ENCODE data around the gene PPM1L.

The PPM1L gene

DNA sequence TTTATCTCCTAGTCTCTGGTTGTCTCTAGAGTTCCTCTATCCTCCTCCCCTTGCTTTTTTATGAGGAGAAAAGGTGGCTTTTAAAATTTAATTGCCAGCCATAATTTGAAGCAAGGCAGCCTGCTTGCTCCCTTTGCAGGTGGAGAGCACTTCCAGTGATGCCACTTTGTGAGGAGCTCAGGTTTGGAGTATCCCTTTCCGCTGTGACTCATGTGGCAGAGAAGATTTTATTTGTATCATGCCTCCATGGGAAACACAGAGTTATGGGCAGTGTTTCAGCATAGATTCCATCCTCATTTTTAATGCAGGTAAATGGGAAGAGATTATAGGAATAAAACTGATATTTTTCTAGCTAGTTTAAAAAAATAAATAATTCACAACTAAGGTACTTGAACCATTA, 7.0 kb downstream of the PPM1L start:
- DNase-seq (ENCODE audit: low spot score), result no peak

DNA sequence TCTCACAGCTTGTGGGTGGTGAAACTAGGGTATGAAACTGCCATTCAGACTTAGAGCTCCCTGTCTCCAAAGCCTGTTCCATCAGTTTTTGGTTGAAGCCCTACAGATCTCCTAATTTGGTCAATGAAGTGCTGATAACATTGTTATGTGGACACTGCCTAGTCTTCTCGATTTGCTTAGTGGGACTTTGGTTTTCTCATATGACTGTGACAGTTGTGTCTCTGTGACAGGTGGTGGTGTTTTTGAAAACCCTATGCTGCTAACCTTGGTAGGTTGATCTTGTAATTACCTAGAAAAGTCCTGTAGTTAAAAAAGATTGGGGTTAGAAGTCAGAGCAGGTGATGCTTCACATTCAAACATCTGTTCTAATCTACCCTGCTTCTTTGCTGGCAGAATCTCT, 9.2 kb downstream of the PPM1L start:
- no peak for DNase-seq (ENCODE audit: low spot score)

DNA sequence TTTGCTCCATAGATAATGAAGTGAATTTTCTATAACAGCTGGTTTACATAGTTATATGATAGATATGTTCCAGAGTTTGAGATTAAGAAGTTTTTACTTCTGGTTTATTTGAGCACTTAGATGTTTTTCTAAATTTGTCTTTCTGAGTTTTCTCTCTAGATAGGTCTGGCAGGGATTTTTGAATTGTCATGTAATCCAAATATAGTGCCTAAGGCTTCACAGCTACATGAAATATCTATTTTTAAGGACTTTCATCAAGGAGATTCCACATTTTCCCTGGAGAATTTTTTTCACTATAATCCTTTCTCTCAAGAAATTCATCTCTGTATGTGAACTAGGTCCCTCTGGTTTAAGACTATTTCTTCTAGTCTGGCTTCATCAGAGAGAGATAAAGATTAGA, 12.0 kb downstream of the PPM1L start:
- no peak for DNase-seq (ENCODE audit: low spot score)

DNA sequence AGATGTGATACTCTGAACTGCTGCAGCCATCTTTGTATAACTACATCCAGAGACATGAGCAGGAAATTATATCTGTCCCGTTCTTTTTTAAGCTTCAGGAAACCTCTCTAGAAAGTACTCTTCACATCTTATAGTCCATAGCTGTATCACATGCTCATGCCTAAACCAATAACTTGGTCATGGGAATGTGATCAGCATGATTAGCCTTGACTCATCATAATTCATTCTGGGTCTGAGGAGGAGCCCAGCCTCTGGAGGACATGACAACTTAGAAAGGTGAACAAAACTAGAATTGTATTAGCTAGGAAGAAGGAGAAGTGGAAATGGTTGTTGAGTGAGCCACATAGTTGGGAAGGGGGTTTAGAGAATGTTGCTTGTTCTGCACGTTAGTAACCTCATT, 12.9 kb downstream of the PPM1L start:
- no peak for DNase-seq (ENCODE audit: low spot score)

DNA sequence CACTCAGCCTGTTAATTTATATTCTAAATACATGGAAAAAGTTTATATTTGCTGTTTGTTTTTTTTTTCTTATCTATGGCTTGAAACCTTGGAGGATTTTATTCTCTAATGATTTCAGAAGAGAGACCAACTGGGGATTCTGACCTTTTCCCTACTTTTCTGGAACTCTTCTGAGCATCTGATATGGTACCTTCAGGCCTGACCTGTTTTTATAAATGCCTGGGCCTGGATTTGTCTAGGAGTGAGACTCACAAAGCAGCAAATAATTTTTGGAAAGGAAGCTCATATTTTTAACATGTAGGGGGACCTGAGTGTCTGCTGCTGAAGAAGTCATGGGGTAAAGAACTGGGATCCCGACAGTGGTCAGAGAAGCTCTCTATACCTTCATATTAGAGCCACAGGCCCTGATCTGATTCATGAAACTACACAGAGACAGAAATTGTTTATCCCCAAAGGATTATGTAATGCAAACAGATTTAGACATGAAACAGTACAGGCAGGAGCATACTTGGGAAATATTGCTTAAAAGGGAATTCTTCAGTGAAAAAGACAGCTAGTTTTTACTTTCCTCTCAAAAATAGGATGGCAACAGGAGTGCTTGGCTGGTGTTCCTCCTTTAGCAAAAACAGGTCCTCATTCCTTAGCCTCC, 15.9 kb downstream of the PPM1L start:
- DNase-seq (ENCODE audit: low spot score), result no peak

DNA sequence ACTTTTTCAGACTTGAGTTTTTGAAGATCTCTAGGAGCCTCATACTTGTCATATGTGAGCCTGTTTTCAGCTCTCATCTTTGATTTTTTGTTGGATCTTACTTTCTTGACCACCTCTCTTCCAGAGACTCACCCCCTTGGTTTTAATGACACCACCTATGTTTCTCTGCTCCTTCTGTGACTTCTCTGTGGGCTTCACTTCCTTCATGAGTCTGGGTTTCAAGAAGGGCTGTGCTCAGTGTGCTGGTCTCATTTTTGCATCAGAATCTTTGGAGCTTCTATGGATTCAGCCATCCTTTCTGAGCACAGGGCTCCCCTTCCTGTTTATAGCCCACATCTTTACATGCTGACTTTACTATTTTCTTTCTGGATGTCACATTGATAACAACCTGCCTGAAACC, 17.7 kb downstream of the PPM1L start:
- DNase-seq (ENCODE audit: low spot score), result no peak

DNA sequence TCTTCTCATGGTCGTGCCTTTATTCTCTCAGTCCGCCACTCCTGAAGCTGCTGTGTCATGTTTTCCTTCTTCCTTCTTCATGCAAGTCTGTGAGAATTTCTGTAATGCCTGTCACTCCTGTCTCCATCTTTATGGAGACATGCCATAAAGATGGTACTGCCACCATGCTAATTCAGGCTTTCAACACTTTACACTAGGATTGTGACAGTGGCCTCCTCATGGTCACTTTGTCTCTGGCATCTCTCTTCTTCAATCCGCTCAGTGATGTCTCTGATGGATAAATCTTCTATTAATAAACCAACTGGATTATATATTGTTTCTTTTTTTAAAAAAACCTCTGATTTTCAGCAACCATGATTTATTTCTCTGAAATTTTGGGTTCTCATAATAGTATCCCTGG, 18.1 kb downstream of the PPM1L start:
- DNase-seq (ENCODE audit: low spot score), result no peak

DNA sequence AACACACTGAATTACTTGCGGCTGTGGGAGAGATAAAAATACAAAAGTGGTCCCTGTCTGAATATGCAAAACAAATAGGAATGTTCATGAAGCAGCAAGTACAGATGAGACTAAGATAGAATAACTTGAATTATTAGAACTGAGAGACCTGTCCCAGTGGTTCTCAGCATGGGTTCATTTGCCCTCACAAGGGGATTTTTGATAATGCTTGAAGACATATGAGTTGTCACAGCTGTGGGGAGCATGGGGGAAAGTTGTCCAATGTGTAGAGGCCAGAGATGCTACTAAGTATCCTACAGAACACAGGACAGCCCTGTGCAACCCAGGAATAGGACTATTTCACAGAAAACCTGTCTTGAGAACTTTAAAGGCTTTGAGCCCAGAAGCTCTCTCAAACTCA, 22.4 kb downstream of the PPM1L start:
- no peak for DNase-seq (ENCODE audit: low spot score)

DNA sequence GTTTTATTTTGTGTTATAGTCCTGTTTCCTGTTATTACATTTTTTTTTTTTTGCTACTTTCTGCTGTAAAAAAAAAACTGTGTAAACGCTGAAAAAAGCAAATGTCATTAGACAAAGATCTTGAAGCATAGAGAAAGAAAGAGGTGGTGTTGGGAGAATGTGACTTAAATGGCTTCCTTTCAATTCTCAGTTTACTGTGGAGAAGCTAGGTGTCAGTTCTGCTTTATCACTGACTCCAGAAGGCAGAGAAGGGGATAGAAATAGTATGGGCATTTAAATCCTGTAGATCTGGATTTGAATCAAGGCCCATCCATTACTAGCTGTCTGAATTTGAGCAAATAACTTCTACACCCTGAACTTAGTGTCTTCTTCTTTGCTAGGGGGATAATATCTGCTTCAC, 23.0 kb downstream of the PPM1L start:
- no peak for DNase-seq (ENCODE audit: low spot score)

DNA sequence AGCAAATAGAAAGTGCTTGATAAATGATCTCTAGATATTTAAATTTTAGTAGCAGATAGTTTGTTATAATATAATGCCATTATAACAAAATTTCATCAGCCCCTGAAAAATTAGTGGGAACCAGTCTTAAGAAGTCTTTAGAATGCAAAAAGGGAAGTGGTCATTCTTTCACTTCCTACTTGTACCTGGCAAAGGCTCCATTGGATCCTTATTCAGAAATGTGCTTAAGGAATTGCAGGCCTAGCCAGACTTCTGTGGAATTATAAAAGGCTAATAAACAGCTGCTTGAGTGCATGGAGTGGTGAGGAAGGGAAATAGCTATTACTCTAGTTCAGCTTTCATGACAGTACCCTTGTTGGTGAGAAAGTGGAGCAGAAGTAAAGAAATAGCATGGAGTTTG, 24.2 kb downstream of the PPM1L start:
- DNase-seq (ENCODE audit: low spot score), result peak; percentile 25

DNA sequence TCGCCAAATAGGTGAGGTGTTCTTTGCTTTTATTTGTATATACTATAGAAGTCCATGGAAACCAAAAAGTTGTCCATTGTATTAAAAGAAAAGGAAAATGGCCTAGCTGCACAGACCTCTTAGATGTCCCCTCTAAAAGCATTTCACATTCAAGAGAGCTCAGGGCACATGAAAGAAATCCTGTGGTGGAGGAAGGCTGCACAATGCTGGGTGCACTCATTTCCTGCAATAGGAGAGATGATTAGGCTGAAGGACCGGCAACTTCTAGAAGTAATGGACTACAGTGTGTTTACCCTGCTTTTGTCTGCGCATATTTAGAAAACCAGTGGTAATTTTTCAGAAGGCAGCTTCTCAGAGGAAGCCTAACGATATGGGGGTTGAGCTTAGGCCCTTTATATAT, 25.4 kb downstream of the PPM1L start:
- no peak for DNase-seq (ENCODE audit: low spot score)

DNA sequence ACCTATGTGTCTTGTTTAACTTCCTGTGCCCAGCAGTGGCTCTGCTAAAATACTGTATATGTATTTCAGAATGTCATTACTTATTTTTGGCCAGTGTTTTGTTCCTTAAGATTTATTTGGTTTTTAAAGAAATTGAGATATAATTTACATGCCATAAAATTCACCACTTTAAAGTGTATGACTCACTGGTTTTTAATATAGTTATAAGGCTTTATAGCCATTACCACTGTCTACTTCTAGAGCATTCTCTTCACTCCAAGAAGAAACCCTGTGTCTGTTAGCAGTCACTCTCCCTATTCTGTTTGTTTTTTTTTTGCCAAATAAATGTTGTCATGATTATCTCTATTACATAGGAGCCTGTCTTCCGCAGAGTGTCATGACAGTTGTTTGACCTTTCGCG, 25.8 kb downstream of the PPM1L start:
- DNase-seq (ENCODE audit: low spot score), result no peak

DNA sequence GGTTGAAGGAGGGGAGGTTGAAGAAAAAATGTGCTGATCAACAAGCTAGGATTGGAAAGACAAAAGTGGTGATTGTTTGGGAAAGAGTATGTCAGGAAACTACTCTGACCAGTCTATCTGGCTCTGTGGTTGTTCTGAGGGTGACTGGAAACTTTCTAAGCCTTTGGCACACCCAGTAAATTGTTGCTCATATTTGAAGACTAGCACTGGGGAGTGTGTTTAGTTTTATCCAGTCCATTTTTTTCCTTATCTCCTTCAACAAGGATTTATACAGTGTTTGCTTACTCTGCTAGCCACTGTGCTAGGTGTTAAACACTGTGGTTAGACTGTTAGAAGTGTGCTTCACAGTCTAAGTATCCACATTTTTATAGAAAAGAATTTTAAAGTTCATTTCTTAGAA, 28.8 kb downstream of the PPM1L start:
- no peak for DNase-seq (ENCODE audit: low spot score)

DNA sequence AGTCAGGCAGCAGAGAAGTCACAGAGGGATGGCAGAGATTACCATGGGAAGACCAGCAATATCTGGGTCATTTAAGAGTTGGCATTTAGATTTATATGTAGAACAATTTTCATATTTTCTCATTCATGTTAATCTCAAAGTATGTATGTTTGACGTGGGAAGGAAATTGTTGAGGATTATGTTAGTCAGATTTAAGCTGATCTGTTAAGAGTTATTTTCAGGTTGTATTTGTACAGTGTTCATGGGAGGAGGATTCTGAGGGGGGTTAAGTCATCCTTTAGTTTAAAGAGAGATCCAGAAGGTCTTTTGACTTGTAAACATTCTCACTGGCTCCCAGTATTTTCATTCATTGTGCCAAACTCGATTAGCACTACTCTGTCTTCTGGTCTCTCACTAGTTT, 34.7 kb downstream of the PPM1L start:
- DNase-seq (ENCODE audit: low spot score), result no peak

DNA sequence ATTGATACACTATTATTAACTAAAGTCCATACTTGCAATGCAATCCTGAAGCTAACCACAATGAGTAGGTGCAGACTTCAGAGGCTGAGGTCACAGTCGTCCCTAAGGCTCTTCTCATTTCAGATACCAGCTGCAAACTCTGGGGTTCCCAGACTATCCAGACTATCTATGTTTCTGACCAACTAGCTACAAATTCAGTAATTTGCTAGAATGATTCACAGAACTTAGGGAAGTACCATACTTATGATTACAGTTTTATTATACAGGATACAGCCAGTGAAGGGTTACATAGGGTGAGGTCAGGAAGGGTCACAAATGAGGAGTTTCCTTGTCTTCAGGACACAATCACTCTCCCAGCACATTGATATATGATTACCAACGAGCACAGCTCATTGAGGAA, 36.5 kb downstream of the PPM1L start:
- no peak for DNase-seq (ENCODE audit: low spot score)

DNA sequence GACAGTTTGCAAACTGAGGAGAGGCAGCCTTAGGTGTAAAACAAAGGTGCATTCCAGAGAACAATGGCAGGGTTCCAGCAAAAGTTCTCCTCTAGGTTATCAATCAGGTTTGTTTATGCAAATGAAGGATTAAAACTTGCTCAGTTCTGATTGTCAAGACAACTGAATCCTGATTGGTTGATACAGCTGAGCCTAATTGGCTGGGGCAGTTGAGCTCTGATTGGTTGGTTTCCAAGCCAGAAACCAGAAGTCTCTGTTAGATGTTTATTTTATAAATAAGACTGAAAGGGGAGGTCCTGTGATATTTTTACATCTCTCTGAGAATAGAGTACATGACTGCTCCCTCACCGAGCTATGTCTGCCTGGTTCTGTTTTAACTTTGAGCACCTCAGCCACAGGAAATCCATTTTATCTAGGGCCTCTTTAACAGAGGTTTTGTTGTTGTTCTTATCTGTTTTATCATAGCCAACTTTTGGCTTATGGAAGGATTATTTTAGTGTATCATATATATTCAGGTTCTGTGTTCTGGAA, 37.8 kb downstream of the PPM1L start:
- DNase-seq (ENCODE audit: low spot score), result no peak

DNA sequence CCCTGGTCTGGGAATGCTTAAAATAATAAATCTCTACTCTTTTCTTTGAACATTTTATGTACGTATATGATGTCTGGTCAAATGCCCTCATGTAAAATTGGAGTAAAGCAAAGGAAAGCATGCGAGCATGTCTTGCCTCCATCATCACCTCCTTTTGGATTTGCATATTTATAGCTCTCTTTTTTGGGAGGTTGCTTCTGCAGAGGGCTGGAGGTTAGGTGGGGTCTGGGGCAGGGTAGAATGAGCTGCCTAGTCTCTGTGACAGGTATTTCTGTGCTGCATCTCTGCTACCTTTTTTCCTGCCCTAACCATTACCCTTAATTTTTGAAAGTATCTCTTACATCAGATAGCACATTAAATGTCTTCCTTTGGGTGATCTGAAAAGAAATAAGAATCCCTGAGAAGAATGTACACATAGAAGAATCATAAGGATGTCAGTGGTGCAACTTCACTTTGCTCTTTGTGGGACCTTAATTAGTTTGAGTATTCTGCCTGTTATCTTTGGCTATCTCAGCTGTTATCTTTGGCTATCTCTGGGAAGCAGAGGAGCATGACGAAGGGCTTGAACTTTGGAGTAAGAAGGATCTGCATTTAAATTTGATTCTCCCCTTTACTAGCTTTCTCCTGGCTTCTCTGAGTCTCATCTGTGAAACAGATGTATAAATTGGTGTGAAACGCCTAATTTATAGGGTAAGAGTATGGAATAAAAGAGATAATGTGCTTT, 40.2 kb downstream of the PPM1L start:
- DNase-seq (ENCODE audit: low spot score), result no peak

DNA sequence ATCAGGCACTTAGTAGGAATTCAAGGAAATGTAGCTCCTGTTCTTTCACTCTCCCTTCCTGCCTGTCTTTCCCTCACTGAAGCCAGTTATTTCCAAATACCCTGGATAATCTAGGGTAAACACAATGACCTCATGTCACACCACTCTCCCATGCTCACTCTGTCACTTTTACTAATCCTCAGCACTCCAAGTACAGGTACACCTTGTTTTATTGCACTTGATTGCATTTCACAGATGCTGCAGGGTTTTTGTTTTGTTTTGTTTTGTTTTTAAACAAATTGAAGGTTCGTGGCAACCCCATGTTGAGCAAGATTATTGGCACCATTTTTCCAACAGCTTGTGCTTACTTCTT, 40.8 kb downstream of the PPM1L start:
- no peak for DNase-seq (ENCODE audit: low spot score)

DNA sequence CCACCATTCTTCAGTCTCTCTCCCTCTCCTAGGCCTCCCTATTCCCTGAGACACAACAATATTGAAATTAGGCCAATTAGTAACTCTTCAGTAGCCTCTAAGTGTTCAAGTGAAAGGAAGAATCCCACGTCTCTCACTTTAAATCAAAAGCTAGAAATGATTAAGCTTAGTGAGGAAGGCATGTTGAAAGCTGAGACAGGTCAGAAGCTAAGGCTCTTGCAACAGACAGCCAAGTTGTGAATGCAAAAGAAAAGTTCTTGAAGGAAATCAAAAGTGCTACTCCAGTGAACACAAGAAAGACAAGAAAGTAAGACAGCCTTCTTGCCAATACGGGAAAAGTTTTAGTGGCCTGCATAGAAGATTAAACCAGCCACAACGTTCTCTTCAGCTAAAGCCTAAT, 41.3 kb downstream of the PPM1L start:
- no peak for DNase-seq (ENCODE audit: low spot score)

DNA sequence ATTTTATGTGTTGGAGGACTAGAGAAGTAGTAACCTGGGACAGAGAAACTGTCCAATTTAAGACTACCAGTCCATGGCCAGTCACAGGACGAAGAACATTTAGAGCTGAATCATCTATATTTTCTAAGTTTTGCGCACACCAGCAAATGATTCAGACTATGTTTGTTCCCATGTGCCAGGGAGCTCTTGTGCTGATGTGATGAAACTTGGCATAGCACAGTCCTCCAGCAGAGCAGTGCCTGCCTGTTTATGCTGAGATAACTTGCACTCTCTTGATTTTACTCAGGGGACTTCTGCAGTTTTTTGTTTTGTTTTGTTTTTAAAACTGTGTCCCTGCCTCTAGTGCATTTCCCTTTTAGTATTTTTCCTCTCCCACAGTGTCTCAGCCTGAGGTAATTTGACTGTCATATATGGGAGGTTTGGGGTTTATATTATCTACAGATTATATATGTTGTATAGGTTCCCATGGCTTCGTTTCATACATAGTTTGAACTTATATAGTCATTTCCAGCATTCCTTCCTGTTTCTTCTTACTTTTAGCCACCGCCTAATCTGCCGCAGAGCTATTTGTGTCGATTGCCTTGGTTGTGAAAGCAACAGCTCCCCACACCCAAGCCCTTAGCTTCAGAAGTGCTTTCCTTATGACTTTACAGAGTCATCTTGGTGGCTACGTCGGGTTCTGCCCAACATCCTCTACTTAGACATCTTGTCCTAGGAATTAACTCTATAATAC, 45.5 kb downstream of the PPM1L start:
- peak; percentile 28 for DNase-seq (ENCODE audit: low spot score)

DNA sequence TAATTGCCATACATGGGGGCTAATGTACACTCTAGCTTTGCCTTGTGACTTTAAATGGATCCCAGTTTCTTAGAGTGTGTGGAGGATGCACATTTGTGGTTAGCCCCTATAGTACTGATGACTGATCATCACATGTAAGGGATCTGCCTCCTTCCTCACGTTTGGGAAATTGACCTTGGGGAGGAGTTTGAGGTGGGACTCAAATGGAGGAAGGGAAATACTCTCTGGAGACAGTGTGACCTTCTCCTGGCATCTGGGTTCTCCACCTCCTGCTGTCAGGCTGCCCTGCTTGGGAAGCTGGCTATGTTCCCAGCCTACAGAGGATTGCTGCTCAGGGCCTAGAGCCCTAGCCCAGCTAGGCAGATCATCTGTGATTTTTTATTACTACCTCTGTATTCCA, 48.7 kb downstream of the PPM1L start:
- peak; percentile 35 for DNase-seq (ENCODE audit: low spot score)

DNA sequence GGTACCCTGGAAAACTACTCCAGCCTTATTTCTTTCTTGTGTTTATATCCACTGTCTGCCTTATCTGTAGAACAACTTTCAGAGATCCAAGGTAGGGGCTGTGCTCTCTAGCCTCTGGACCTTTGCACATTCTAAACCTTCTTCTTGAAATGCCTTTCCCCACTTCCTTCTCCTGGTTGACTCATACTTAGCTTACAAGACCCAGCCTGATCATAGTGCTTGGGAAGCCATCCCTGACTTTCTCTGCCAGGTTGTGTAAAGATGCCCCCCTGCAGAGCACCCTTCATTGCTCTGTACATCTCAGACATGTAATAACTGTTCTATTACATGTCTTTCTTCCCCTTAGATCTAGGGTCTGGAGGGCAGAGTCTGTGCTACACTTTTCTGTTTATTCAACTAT, 50.1 kb downstream of the PPM1L start:
- no peak for DNase-seq (ENCODE audit: low spot score)

DNA sequence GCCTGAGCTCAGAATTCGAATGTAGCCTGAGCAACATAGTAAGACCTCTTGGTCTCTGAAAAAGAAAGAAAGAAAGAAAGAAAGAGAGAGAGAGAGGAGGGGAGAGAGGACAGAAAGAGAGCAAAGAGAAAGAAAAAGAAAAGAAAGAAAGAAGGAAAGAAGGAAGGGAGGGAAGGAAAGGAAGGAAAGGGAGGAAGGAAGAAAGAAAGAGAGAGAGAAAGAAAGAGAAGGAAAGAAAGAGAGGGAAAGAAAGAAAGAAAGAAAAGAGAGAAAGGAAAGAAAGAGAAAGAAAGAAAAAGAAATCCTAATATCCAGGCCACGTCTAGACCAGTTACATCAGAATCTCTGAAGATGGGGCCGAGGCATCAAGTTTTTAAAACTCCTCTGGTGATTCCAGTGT, 50.7 kb downstream of the PPM1L start:
- DNase-seq (ENCODE audit: low spot score), result no peak

Measured in globus pallidus (tissue), 1 donor.